Endodermal cell (in vitro differentiated cells): Measurements from ENCODE around the gene ADRA2B. TPM values are rescaled to one million over a fixed set of nuclear protein-coding genes. Genes with fewer than 3 reads are reported as not detected.

Experiments used
- DNase-seq: peaks from one replicate; pipeline ENCODE4 v3.0.0-alpha.2; 2017
- H3K27ac ChIP-seq: 2 replicates; pipeline ENCODE4 v1.5.1; 2013; ENCODE audit warnings: mild to moderate bottlenecking, low read depth, low read length, moderate library complexity
- H3K27me3 ChIP-seq: 2 replicates; pipeline ENCODE4 v1.6.1; 2013; ENCODE audit warnings: mild to moderate bottlenecking, low read length, moderate library complexity; ENCODE audit not compliant: insufficient read depth, control insufficient read depth, poor library complexity, severe bottlenecking
- H3K36me3 ChIP-seq: 2 replicates; pipeline ENCODE4 v1.7.0; 2013; ENCODE audit warnings: mild to moderate bottlenecking, low read length, moderate library complexity; ENCODE audit not compliant: control insufficient read depth, insufficient read depth
- H3K4me1 ChIP-seq: one replicate; pipeline ENCODE4 v1.7.0; 2013; ENCODE audit warnings: low read length; ENCODE audit not compliant: control insufficient read depth, insufficient read depth
- H3K4me3 ChIP-seq: 2 replicates; pipeline ENCODE4 v1.5.1; 2013; ENCODE audit warnings: mild to moderate bottlenecking, low read length, moderate library complexity
- H3K9ac ChIP-seq: 2 replicates; pipeline ENCODE4 v1.6.1; 2013; ENCODE audit warnings: mild to moderate bottlenecking, low read length, moderate library complexity; ENCODE audit not compliant: poor library complexity, severe bottlenecking; ENCODE audit errors: extremely low read depth
- H3K9me3 ChIP-seq: 2 replicates; pipeline ENCODE4 v1.6.1; 2013; ENCODE audit warnings: mild to moderate bottlenecking, low read length, moderate library complexity; ENCODE audit not compliant: control insufficient read depth
- H3K27ac Mint-ChIP-seq: 2 replicates; pipeline ENCODE4 v1.8.0; 2020; ENCODE audit warnings: mixed read lengths
- H3K27me3 Mint-ChIP-seq: 2 replicates; pipeline ENCODE4 v1.8.0; 2021; ENCODE audit warnings: mild to moderate bottlenecking, mixed read lengths; ENCODE audit not compliant: insufficient read depth
- H3K36me3 Mint-ChIP-seq: 2 replicates; pipeline ENCODE4 v1.8.0; 2020; ENCODE audit warnings: low read depth, mixed read lengths
- H3K4me1 Mint-ChIP-seq: 2 replicates; pipeline ENCODE4 v1.8.0; 2020; ENCODE audit warnings: mixed read lengths
- H3K4me3 Mint-ChIP-seq: 2 replicates; pipeline ENCODE4 v1.8.0; 2020; ENCODE audit warnings: mild to moderate bottlenecking, moderate library complexity, mixed read lengths
- H3K9me3 Mint-ChIP-seq: 2 replicates; pipeline ENCODE4 v1.8.0; 2020; ENCODE audit warnings: mild to moderate bottlenecking, mixed read lengths
- WGBS, 2 experiments: methylation state at CpG; one replicate each; pipeline versions ENCODE4 v1.1.5 to v1.1.7; 2013; ENCODE audit warnings: missing lambda C conversion rate in 2 of 2, mixed read lengths in 1 of 2; ENCODE audit not compliant: insufficient coverage in 1 of 2, insufficient read length in 1 of 2; 5-methylcytosine and 5-hydroxymethylcytosine counted together
- total RNA-seq, 2 donors: library from RNA; stranded (reverse); fragmentation: NEBNext Ultra II Directional in 1 of 2; extraction: Animal tissue kit (Norgen Biotek cat#: 25700) in 1 of 2; gene quantifications; 2 replicates in 1 of 2; 3 replicates in 1 of 2; pipeline ENCODE4 v1.2.1, GENCODE V29; 2021
- TF ChIP-seq, protein P1 (sequence below): fragments of 200-600 bp; sonication (generic); conservative IDR thresholded peaks from 2 replicates; pipeline ENCODE4 v1.5.0; 2021; ENCODE audit warnings: antibody characterized with exemption, mild to moderate bottlenecking

ADRA2B gene
- total RNA-seq, 2 donors from 2014 or later, result 2.4 to 3.8 TPM

DNA sequence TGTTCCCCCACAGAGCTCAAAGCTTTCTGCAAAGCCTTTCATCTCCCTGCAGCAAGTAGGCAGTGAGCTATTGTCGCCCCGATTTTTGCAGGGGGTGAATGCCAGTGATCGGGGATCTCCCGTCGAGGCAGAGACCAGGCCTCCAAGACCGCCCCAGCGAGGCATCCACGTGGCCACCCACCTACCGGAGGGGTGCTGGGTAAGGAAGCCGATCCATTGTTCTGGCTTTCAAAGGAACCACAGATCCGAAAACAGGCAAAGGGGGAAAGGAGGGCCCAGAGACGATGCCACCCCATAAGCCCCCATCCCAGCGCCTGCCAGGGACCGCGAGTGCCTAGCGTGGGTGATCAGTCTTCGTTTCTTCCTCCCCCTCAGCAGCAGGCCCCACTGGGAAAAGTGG is 2.4 kb downstream of the ADRA2B start:
- no peaks in the 10 kb centered on the region for H3K36me3 Mint-ChIP-seq
- Histone ChIP-seq H3K27me3 (peaks cover 32% of the 10 kb centered on the region), H3K27ac (no peak overlapping the region), H3K36me3 (no peaks in the 10 kb centered on the region), H3K9me3 (no peaks in the 10 kb centered on the region), H3K9ac (no peak overlapping the region), H3K4me1 (peaks cover 4% of the 10 kb centered on the region), H3K4me3 (no peak overlapping the region)
- H3K27ac Mint-ChIP-seq, result no peak overlapping the region
- H3K27me3 Mint-ChIP-seq, result peaks cover 48% of the 10 kb centered on the region
- TF ChIP-seq, protein P1, sequence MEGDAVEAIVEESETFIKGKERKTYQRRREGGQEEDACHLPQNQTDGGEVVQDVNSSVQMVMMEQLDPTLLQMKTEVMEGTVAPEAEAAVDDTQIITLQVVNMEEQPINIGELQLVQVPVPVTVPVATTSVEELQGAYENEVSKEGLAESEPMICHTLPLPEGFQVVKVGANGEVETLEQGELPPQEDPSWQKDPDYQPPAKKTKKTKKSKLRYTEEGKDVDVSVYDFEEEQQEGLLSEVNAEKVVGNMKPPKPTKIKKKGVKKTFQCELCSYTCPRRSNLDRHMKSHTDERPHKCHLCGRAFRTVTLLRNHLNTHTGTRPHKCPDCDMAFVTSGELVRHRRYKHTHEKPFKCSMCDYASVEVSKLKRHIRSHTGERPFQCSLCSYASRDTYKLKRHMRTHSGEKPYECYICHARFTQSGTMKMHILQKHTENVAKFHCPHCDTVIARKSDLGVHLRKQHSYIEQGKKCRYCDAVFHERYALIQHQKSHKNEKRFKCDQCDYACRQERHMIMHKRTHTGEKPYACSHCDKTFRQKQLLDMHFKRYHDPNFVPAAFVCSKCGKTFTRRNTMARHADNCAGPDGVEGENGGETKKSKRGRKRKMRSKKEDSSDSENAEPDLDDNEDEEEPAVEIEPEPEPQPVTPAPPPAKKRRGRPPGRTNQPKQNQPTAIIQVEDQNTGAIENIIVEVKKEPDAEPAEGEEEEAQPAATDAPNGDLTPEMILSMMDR, result no peak
- no peak for DNase-seq
- peaks cover 3% of the 10 kb centered on the region for H3K9me3 Mint-ChIP-seq
- no peak overlapping the region for H3K4me3 Mint-ChIP-seq
- 90 to 93% methylated on average over 9 to 17 of the region's 17 CpGs for WGBS, 2 experiments
- H3K4me1 Mint-ChIP-seq, result peaks cover 8% of the 10 kb centered on the region

DNA sequence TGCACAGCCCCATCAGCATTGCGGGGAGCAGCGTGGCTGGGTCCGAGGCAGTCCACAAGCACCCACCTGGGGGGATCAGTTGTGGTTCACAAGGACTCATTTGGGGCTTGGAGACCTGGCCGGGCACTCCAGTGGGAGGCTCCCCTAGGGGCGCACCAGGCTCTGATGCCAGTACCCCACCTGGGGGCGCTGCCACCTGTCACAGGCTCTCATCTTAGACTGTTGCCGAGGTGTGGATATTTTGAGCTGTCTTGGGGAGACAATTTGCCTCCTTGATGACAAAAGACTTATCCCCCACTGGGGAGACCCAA is 3.0 kb downstream of the ADRA2B start:
- Mint-ChIP-seq H3K4me1 (peaks cover 15% of the 10 kb centered on the region), H3K9me3 (peaks cover 3% of the 10 kb centered on the region), H3K27ac (peak overlapping the region; percentile 19), H3K4me3 (no peak overlapping the region), H3K36me3 (no peaks in the 10 kb centered on the region), H3K27me3 (peaks cover 42% of the 10 kb centered on the region)
- 92 to 100% methylated on average over 3 to 7 of the region's 7 CpGs for WGBS, 2 experiments
- Histone ChIP-seq H3K36me3 (no peaks in the 10 kb centered on the region), H3K4me1 (peaks cover 8% of the 10 kb centered on the region), H3K4me3 (no peak overlapping the region), H3K27me3 (peaks cover 25% of the 10 kb centered on the region), H3K9me3 (no peaks in the 10 kb centered on the region), H3K9ac (no peak overlapping the region), H3K27ac (no peak overlapping the region)
- peak; percentile 76 for DNase-seq
- TF ChIP-seq, protein P1, result peak; percentile 60

DNA sequence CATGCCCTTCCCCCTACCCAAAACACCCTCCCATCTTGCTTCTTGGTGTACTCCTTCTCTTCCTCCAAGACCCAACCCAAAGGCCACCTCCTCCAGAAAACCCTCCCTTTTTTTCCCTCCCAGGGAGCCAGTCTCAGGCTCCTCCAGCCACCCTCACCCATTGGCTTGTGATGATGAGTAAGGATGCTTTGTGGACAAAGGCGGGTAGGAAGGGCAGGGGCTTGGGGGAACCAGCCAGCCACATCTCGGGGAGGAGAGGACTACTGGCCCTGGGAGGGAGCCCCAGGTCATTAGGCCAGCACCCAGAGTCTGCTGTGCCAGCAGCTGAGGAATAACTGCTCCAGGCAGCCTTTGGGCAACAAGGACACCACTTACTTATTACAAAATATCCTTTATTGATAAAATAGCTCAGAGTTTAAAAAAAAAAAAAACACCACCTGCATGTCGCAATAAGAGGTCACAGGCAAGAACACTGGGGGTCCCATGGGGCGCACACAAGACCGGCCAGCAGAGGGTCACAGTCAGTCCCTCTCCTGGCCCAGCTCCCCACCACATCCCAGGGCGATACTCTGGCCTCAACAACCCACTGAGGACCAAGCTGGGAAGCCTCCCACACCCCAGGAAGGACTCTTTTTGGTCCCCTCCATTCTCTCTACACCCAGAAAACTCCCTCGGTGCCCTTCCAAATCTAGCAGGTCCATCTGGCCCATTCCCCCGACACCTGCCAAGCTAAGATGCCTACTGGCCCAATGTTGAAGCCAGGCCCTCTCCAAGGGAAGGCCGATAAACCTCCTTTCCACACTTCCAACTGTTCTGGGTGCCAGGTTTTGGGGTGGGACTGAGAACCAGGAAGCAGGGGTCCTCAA is 3.6 kb downstream of the ADRA2B start:
- H3K9me3 ChIP-seq, result no peaks in the 10 kb centered on the region
- no peaks in the 10 kb centered on the region for H3K36me3 Mint-ChIP-seq
- H3K36me3 ChIP-seq, result no peaks in the 10 kb centered on the region
- H3K4me3 ChIP-seq, result no peak overlapping the region
- DNase-seq, result no peak
- WGBS, 2 experiments, result 89 to 90% methylated on average over 2 to 9 of the region's 9 CpGs
- H3K4me3 Mint-ChIP-seq, result no peak overlapping the region
- H3K27ac ChIP-seq, result no peak overlapping the region
- peaks cover 3% of the 10 kb centered on the region for H3K9me3 Mint-ChIP-seq
- H3K4me1 Mint-ChIP-seq, result peaks cover 19% of the 10 kb centered on the region
- no peak overlapping the region for H3K9ac ChIP-seq
- H3K4me1 ChIP-seq, result peaks cover 8% of the 10 kb centered on the region
- TF ChIP-seq, protein P1, result no peak
- peaks cover 19% of the 10 kb centered on the region for H3K27me3 ChIP-seq
- peaks cover 36% of the 10 kb centered on the region for H3K27me3 Mint-ChIP-seq
- H3K27ac Mint-ChIP-seq, result peak overlapping the region; percentile 19
